Central memory CD8-positive, alpha-beta T cell (primary cell): Measurements from ENCODE around the gene CHKB.

ENCODE experiments used
- ATAC-seq: fragments of 150-1000 bp; cut with Tn5 transposase; replicated peaks from 2 replicates; pipeline ENCODE4 v1.10.0; 2022; ENCODE audit warnings: mild to moderate bottlenecking, moderate FRiP score, moderate number of reproducible peaks; ENCODE audit not compliant: poor library complexity, severe bottlenecking; ENCODE audit errors: extremely low read depth
- DNase-seq, 2 donors: peaks; one replicate each; pipeline ENCODE4 v3.0.0; 2021; ENCODE audit warnings: low spot score in 2 of 2
- H3K27ac Mint-ChIP-seq: one replicate; pipeline ENCODE4 v1.8.0; 2022; ENCODE audit warnings: low read depth, mild to moderate bottlenecking, moderate library complexity, mixed read lengths
- H3K27me3 Mint-ChIP-seq: one replicate; pipeline ENCODE4 v1.8.0; 2022; ENCODE audit warnings: mixed read lengths
- H3K36me3 Mint-ChIP-seq: one replicate; pipeline ENCODE4 v1.8.0; 2022; ENCODE audit warnings: mild to moderate bottlenecking, moderate library complexity, mixed read lengths; ENCODE audit not compliant: insufficient read depth
- H3K4me1 Mint-ChIP-seq: one replicate; pipeline ENCODE4 v1.8.0; 2022; ENCODE audit warnings: mixed read lengths
- H3K4me3 Mint-ChIP-seq: one replicate; pipeline ENCODE4 v1.8.0; 2022; ENCODE audit warnings: mild to moderate bottlenecking, moderate library complexity, mixed read lengths
- H3K9me3 Mint-ChIP-seq: one replicate; pipeline ENCODE4 v1.8.0; 2022; ENCODE audit warnings: mixed read lengths

CHKB gene

GRCh38 chr22:50600967-50601668 lies 18.5 kb upstream of the CHKB start:
- peaks cover 33% of the 10 kb centered on the region for H3K27me3 Mint-ChIP-seq
- H3K9me3 Mint-ChIP-seq, result no peaks in the 10 kb centered on the region
- no peak for ATAC-seq
- no peak for DNase-seq
- H3K4me1 Mint-ChIP-seq, result peaks cover 10% of the 10 kb centered on the region
- H3K36me3 Mint-ChIP-seq, result peaks cover 5% of the 10 kb centered on the region
- no peak overlapping the region for H3K27ac Mint-ChIP-seq
- peak overlapping the region; percentile 72 for H3K4me3 Mint-ChIP-seq

DNA sequence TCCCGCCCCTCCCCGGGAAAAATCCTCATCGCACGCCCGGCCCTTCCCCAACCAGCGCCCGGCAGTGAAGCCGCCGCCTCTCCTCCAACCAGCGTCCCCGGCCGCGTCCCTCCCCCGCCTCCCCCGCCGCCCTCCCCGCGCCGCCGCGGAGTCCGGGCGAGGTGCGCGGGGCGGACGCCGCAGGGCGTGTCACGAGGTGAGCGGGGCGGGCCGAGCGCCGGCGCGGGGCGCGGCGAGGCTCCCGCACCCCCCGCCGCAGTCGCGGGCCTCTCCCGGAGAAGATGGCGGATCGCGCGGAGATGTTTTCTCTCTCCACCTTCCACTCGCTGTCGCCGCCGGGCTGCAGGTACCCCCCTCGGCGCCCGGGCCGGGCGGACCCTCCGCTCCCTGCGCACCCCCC lies 17.9 kb upstream of the CHKB start, which contains the start of gene MAPK8IP2:
Gene MAPK8IP2 (plus strand): TSS at position 256 of the 400 bp plus-strand sequence. CDS start 26 bp downstream, at position 282.
- H3K36me3 Mint-ChIP-seq, result peaks cover 5% of the 10 kb centered on the region
- H3K27me3 Mint-ChIP-seq, result peaks cover 31% of the 10 kb centered on the region
- peaks cover 10% of the 10 kb centered on the region for H3K4me1 Mint-ChIP-seq
- DNase-seq (no peak), ATAC-seq (no peak)
- no peak within 1 kb of the TSS for H3K27ac Mint-ChIP-seq
- peak within 1 kb of the TSS; percentile 72 for H3K4me3 Mint-ChIP-seq
- H3K9me3 Mint-ChIP-seq, result no peaks in the 10 kb centered on the region

GRCh38 chr22:50599816-50600455 lies 17.3 kb upstream of the CHKB start:
- ATAC-seq (peak; percentile 70), DNase-seq (peak; percentile 59 to 65)
- Mint-ChIP-seq H3K9me3 (no peaks in the 10 kb centered on the region), H3K4me1 (peaks cover 10% of the 10 kb centered on the region), H3K27me3 (peaks cover 31% of the 10 kb centered on the region), H3K36me3 (peaks cover 5% of the 10 kb centered on the region), H3K4me3 (peak overlapping the region; percentile 20), H3K27ac (no peak overlapping the region)

GRCh38 chr22:50597097-50597496 lies 14.4 kb upstream of the CHKB start:
- Mint-ChIP-seq H3K4me3 (no peak overlapping the region), H3K4me1 (peaks cover 7% of the 10 kb centered on the region), H3K9me3 (no peaks in the 10 kb centered on the region), H3K27ac (no peak overlapping the region), H3K36me3 (peaks cover 3% of the 10 kb centered on the region), H3K27me3 (peaks cover 18% of the 10 kb centered on the region)
- DNase-seq (no peak), ATAC-seq (no peak)

- H3K4me3 Mint-ChIP-seq, result no peak overlapping the region
- DNase-seq (no peak), ATAC-seq (no peak)
- peaks cover 8% of the 10 kb centered on the region for H3K27me3 Mint-ChIP-seq
- H3K9me3 Mint-ChIP-seq, result no peaks in the 10 kb centered on the region
- no peak overlapping the region for H3K27ac Mint-ChIP-seq
- H3K36me3 Mint-ChIP-seq, result peaks cover 1% of the 10 kb centered on the region
- no peaks in the 10 kb centered on the region for H3K4me1 Mint-ChIP-seq
Measured at GRCh38 chr22:50595189-50595588, 12.5 kb upstream of the CHKB start.

DNA sequence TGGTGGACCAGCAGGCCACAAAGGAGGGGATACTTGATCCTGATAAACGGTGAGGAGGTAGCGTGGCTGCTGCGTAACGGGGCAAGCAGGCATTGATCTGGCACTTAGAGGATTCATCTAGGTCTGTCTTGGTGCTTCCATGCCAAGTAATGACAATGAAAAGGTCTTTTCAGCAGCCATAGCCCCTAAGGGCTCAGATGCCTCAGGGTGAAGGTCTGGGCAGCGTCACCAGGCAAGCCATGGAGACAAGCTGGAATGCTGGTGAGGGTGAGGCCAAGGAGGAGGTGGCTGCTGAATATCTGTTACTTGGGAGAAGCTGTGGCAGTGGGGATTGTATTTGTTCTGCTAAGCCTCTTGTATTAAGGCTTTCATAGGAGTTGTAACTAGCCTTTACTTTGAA lies 4.8 kb upstream of the CHKB start:
- Mint-ChIP-seq H3K36me3 (peaks cover 9% of the 10 kb centered on the region), H3K9me3 (no peaks in the 10 kb centered on the region), H3K27me3 (no peaks in the 10 kb centered on the region), H3K27ac (no peak overlapping the region), H3K4me1 (peaks cover 6% of the 10 kb centered on the region), H3K4me3 (no peak overlapping the region)
- DNase-seq (no peak), ATAC-seq (no peak)

DNA sequence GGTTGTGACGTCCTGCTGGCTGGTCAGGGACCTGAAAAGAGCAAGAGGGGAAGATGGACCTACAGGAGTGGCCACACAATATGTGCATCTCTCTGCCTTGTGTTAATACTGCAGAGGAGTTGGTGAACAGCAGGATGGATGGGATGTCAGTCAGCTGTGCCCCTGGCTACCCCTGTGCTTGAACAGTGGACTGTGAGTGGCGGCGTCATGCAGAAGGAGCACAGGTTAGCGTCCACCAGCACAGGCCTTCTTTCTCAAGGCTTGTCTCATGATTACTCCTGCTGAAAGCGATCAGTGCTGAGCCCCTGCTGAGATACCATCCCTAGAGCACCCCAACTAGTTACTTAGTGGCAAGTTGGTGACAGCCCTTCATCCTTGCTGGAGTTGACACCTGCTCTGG lies 3.8 kb upstream of the CHKB start:
- H3K27ac Mint-ChIP-seq, result no peak overlapping the region
- no peak overlapping the region for H3K4me3 Mint-ChIP-seq
- no peaks in the 10 kb centered on the region for H3K27me3 Mint-ChIP-seq
- peaks cover 6% of the 10 kb centered on the region for H3K4me1 Mint-ChIP-seq
- no peak for DNase-seq
- H3K36me3 Mint-ChIP-seq, result peaks cover 9% of the 10 kb centered on the region
- no peaks in the 10 kb centered on the region for H3K9me3 Mint-ChIP-seq
- ATAC-seq, result no peak

GRCh38 chr22:50585781-50586180 lies 3.1 kb upstream of the CHKB start:
- ATAC-seq (no peak), DNase-seq (no peak)
- peaks cover 9% of the 10 kb centered on the region for H3K36me3 Mint-ChIP-seq
- H3K9me3 Mint-ChIP-seq, result no peaks in the 10 kb centered on the region
- peaks cover 6% of the 10 kb centered on the region for H3K4me1 Mint-ChIP-seq
- no peak overlapping the region for H3K4me3 Mint-ChIP-seq
- H3K27me3 Mint-ChIP-seq, result no peaks in the 10 kb centered on the region
- no peak overlapping the region for H3K27ac Mint-ChIP-seq

GRCh38 chr22:50585238-50585637 lies 2.6 kb upstream of the CHKB start:
- H3K36me3 Mint-ChIP-seq, result peaks cover 11% of the 10 kb centered on the region
- DNase-seq (no peak), ATAC-seq (no peak)
- no peaks in the 10 kb centered on the region for H3K9me3 Mint-ChIP-seq
- no peak overlapping the region for H3K27ac Mint-ChIP-seq
- peaks cover 6% of the 10 kb centered on the region for H3K4me1 Mint-ChIP-seq
- H3K4me3 Mint-ChIP-seq, result no peak overlapping the region
- no peaks in the 10 kb centered on the region for H3K27me3 Mint-ChIP-seq

DNA sequence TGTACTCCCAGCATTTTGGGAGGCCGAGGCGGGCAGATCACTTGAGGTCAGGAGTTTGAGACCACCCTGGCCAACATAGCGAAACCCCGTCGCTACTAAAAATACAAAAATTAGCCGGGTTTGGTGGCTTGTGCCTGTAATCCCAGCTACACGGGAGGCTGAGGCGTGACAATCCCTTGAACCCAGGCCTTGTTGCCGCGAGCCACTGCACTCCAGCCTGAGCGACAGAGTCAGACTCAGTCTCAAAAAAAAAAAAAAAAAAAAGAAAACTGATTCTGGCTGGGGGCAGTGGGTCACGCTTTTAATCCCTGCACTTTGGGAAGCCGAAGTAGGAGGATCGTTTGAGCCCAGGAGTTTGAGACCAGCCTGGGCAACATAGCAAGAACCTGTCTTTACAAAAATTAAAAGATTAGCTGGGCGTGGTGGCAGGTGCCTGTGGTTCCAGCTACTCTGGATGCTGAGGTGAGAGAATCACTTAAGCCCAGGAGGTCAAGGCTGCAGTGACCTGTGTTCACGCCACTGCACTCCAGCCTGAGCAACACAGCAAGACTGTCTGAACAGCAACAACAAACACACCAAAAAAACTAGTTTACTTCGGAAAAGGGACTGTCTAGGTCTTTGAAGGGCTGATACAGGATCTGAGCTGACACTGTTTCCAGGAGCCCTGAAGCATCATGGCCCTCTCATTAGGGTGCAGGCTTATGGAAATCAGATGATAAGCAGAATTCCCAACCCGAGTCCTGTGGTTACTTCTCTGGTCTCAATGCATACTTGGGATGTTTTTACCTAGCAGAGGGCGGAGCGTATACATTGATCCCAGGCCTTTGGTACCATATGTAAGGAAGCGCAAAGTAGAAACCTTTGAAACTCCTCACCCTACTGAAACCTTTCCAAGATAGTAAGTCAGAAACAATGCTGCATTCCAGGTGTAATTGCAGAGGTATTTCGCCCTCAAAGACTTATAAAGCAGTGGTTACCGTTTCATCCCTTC lies 1.8 kb upstream of the CHKB start:
- ATAC-seq (no peak), DNase-seq (no peak)
- Mint-ChIP-seq H3K9me3 (no peaks in the 10 kb centered on the region), H3K27ac (no peak overlapping the region), H3K27me3 (no peaks in the 10 kb centered on the region), H3K4me1 (peaks cover 14% of the 10 kb centered on the region), H3K4me3 (peak overlapping the region; percentile 90), H3K36me3 (peaks cover 11% of the 10 kb centered on the region)

- no peak for DNase-seq
- H3K9me3 Mint-ChIP-seq, result no peaks in the 10 kb centered on the region
- peak; percentile 17 for ATAC-seq
- peaks cover 14% of the 10 kb centered on the region for H3K4me1 Mint-ChIP-seq
- H3K36me3 Mint-ChIP-seq, result peaks cover 11% of the 10 kb centered on the region
- H3K27me3 Mint-ChIP-seq, result no peaks in the 10 kb centered on the region
- H3K27ac Mint-ChIP-seq, result peak overlapping the region; percentile 99
- H3K4me3 Mint-ChIP-seq, result peak overlapping the region; percentile 90
Measured at GRCh38 chr22:50583294-50583861, 729 bp upstream of the CHKB start.

- H3K27ac Mint-ChIP-seq, result peak overlapping the region; percentile 99
- DNase-seq (no peak), ATAC-seq (peak; percentile 10)
- no peaks in the 10 kb centered on the region for H3K9me3 Mint-ChIP-seq
- peaks cover 14% of the 10 kb centered on the region for H3K4me1 Mint-ChIP-seq
- peaks cover 12% of the 10 kb centered on the region for H3K36me3 Mint-ChIP-seq
- no peaks in the 10 kb centered on the region for H3K27me3 Mint-ChIP-seq
- peak overlapping the region; percentile 90 for H3K4me3 Mint-ChIP-seq
Measured at GRCh38 chr22:50581950-50582492, 628 bp downstream of the CHKB start.
